Measurements from ENCODE around the gene C5orf22.

DNA sequence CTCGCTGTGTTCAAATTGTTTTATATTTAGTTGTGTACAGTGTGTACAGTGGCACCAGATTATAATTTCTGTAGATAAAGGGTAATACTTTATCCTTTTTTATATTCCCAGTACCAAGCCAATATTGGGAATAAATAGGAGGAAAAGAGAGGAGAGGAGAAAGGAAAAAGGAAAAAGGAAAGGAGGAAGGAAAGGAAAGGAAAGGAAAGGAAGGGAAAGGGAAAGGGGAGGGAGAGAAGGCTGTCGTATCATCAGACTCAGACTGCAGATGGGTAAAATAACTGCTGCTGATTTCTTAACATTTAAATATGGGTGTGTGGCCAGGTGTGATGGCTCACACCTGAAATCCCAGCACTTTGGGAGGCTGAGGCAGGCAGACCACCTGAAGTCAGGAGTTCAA is 51.0 kb downstream of the C5orf22 start:
- TF ChIP-seq, protein P1, sequence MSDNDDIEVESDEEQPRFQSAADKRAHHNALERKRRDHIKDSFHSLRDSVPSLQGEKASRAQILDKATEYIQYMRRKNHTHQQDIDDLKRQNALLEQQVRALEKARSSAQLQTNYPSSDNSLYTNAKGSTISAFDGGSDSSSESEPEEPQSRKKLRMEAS (CRISPR knock-in tag; IDR thresholded peaks at IDR 0.05), result no peak
- no peak for TF ChIP-seq IRF2 (CRISPR knock-in tag; IDR thresholded peaks at IDR 0.05; ENCODE audit: borderline replicate concordance, low read depth)
- TF ChIP-seq ZNF121 (CRISPR knock-in tag; IDR thresholded peaks at IDR 0.05), result no peak
